Measurements from ENCODE around the gene RNU5B-1.

RNU5B-1 gene

GRCh38 chr15:65275728-65276126 lies 28.8 kb upstream of the RNU5B-1 start:
- DNase-seq (ENCODE audit: low read depth), result no peak

GRCh38 chr15:65277015-65277414 lies 27.5 kb upstream of the RNU5B-1 start:
- DNase-seq (ENCODE audit: low read depth), result no peak
- TF ChIP-seq CTCF (IDR thresholded peaks at IDR 0.05; ENCODE audit: control insufficient read depth, extremely low read depth, insufficient read depth), result no peak
- H3K4me3 ChIP-seq (ENCODE audit: low read depth, low read length), result no peak overlapping the region

More at GRCh38 chr15:65275728-65276126, 28.8 kb upstream of the RNU5B-1 start:
- H3K4me3 ChIP-seq (ENCODE audit: low read depth, low read length), result no peak overlapping the region
- TF ChIP-seq CTCF (IDR thresholded peaks at IDR 0.05; ENCODE audit: control insufficient read depth, extremely low read depth, insufficient read depth), result no peak

- H3K4me3 ChIP-seq (ENCODE audit: low read depth, low read length), result no peak overlapping the region
- no peak for DNase-seq (ENCODE audit: low read depth)
- TF ChIP-seq CTCF (IDR thresholded peaks at IDR 0.05; ENCODE audit: control insufficient read depth, extremely low read depth, insufficient read depth), result no peak
Measured at GRCh38 chr15:65278480-65278879, 26.0 kb upstream of the RNU5B-1 start.

GRCh38 chr15:65285291-65286068 lies 19.0 kb upstream of the RNU5B-1 start:
- TF ChIP-seq CTCF (IDR thresholded peaks at IDR 0.05; ENCODE audit: control insufficient read depth, extremely low read depth, insufficient read depth), result no peak
- DNase-seq (ENCODE audit: low read depth), result no peak
- peak overlapping the region; percentile 71 for H3K4me3 ChIP-seq (ENCODE audit: low read depth, low read length)

- TF ChIP-seq CTCF (IDR thresholded peaks at IDR 0.05; ENCODE audit: control insufficient read depth, extremely low read depth, insufficient read depth), result no peak
- H3K4me3 ChIP-seq (ENCODE audit: low read depth, low read length), result peak overlapping the region; percentile 71
- DNase-seq (ENCODE audit: low read depth), result no peak
Measured at GRCh38 chr15:65286069-65286703, 18.3 kb upstream of the RNU5B-1 start.

- H3K4me3 ChIP-seq (ENCODE audit: low read depth, low read length), result peak within 1 kb of the TSS; percentile 71
- TF ChIP-seq CTCF (IDR thresholded peaks at IDR 0.05; ENCODE audit: control insufficient read depth, extremely low read depth, insufficient read depth), result peak; percentile 71
- peak; percentile 63 for DNase-seq (ENCODE audit: low read depth)
Measured at GRCh38 chr15:65286704-65287519, 17.6 kb upstream of the RNU5B-1 start, which contains the start of gene PARP16. Gene PARP16, minus strand, starts transcription at chr15:65286883. Its CDS starts 457 bp downstream, at chr15:65286426.

All from LNCaP clone FGC (cell line).